Mesenchymal stem cell (in vitro differentiated cells and primary cell): ENCODE data around the gene TGM2.

Experiments used
- DNase-seq: peaks from one replicate; pipeline ENCODE4 v3.0.0-alpha.2; 2013
- H2AFZ ChIP-seq: one replicate; pipeline ENCODE4 v1.6.1; 2013; ENCODE audit warnings: low read depth, mild to moderate bottlenecking, control low read depth, inconsistent platforms, low read length, moderate library complexity
- H2AK5ac ChIP-seq: 2 replicates; pipeline ENCODE4 v1.6.1; 2013; ENCODE audit warnings: low read length, moderate library complexity, mild to moderate bottlenecking, inconsistent platforms; ENCODE audit not compliant: severe bottlenecking
- H2BK120ac ChIP-seq: one replicate; pipeline ENCODE4 v1.6.1; 2013; ENCODE audit warnings: low read depth, mild to moderate bottlenecking, inconsistent platforms, low read length, moderate library complexity
- H2BK12ac ChIP-seq, 2 experiments: one replicate each; pipeline ENCODE4 v1.6.1; 2013; ENCODE audit warnings: inconsistent platforms in 2 of 2, low read length in 2 of 2, mild to moderate bottlenecking in 2 of 2, moderate library complexity in 2 of 2, control low read depth in 1 of 2
- H2BK15ac ChIP-seq: one replicate; pipeline ENCODE4 v1.6.1; 2013; ENCODE audit warnings: mild to moderate bottlenecking, low read depth, inconsistent platforms; ENCODE audit not compliant: poor library complexity, severe bottlenecking
- H2BK5ac ChIP-seq: 2 replicates; pipeline ENCODE4 v1.6.1; 2013; ENCODE audit warnings: low read depth, mild to moderate bottlenecking, low read length, control low read depth, inconsistent platforms; ENCODE audit not compliant: poor library complexity, severe bottlenecking
- H3K14ac ChIP-seq, 2 experiments: one replicate each; pipeline ENCODE4 v1.6.1; 2013; ENCODE audit warnings: inconsistent platforms in 2 of 2, low read length in 2 of 2, control low read depth in 1 of 2, mild to moderate bottlenecking in 1 of 2, moderate library complexity in 1 of 2
- H3K18ac ChIP-seq, 2 experiments: one replicate each; pipeline ENCODE4 v1.6.1; 2013; ENCODE audit warnings: inconsistent platforms in 2 of 2, low read length in 2 of 2, control low read depth in 1 of 2, low read depth in 1 of 2, mild to moderate bottlenecking in 1 of 2
- H3K23ac ChIP-seq, 2 experiments: one replicate each; pipeline ENCODE4 v1.6.1; 2013; ENCODE audit warnings: inconsistent platforms in 2 of 2, low read length in 2 of 2, mild to moderate bottlenecking in 2 of 2, moderate library complexity in 2 of 2, control low read depth in 1 of 2
- H3K27ac ChIP-seq: 2 replicates; pipeline ENCODE4 v1.5.1; 2013; ENCODE audit warnings: mild to moderate bottlenecking, moderate library complexity, low read length, control low read depth, inconsistent platforms; ENCODE audit not compliant: poor library complexity, severe bottlenecking
- H3K27me3 ChIP-seq, 2 experiments: 2 replicates each; pipeline versions ENCODE4 v1.6.1 to v1.7.0; 2013; ENCODE audit warnings: low read length in 2 of 2, mild to moderate bottlenecking in 2 of 2, moderate library complexity in 2 of 2, control low read depth in 1 of 2, inconsistent platforms in 1 of 2; ENCODE audit not compliant: control insufficient read depth in 1 of 2, insufficient read depth in 1 of 2
- H3K36me3 ChIP-seq, 2 experiments: 2 replicates each; pipeline versions ENCODE4 v1.6.1 to v1.7.0; 2013; ENCODE audit warnings: low read length in 2 of 2, control low read depth in 1 of 2, inconsistent platforms in 1 of 2, low read depth in 1 of 2, mild to moderate bottlenecking in 1 of 2; ENCODE audit not compliant: insufficient read depth in 2 of 2, control insufficient read depth in 1 of 2
- H3K4ac ChIP-seq, 2 experiments: one replicate each; pipeline ENCODE4 v1.6.1; 2013; ENCODE audit warnings: inconsistent platforms in 2 of 2, low read length in 2 of 2, mild to moderate bottlenecking in 2 of 2, moderate library complexity in 2 of 2, control low read depth in 1 of 2, low read depth in 1 of 2
- H3K4me1 ChIP-seq: 2 replicates; pipeline ENCODE4 v1.6.1; 2013; ENCODE audit warnings: low read depth, low read length, control low read depth; ENCODE audit not compliant: control insufficient read depth, insufficient read depth
- H3K4me2 ChIP-seq: 2 replicates; pipeline ENCODE4 v1.6.1; 2013; ENCODE audit warnings: low read length, mild to moderate bottlenecking, inconsistent platforms; ENCODE audit not compliant: poor library complexity, severe bottlenecking
- H3K4me3 ChIP-seq, 2 experiments: 2 replicates each; pipeline versions ENCODE4 v1.5.1 to v1.7.0; 2013; ENCODE audit warnings: low read length in 2 of 2, mild to moderate bottlenecking in 2 of 2, control low read depth in 1 of 2, low read depth in 1 of 2; ENCODE audit not compliant: insufficient read depth in 1 of 2
- H3K79me1 ChIP-seq: replicated peaks from 2 replicates; pipeline ENCODE4 v1.6.1; 2013; ENCODE audit warnings: mild to moderate bottlenecking, control low read depth, low read length, inconsistent platforms; ENCODE audit not compliant: poor library complexity, severe bottlenecking
- H3K9ac ChIP-seq: 2 replicates; pipeline ENCODE4 v1.7.0; 2013; ENCODE audit warnings: mild to moderate bottlenecking, low read length, moderate library complexity
- H3K9me3 ChIP-seq: 2 replicates; pipeline ENCODE4 v1.7.0; 2013; ENCODE audit warnings: mild to moderate bottlenecking, low read length; ENCODE audit not compliant: control insufficient read depth
- H4K8ac ChIP-seq: one replicate; pipeline ENCODE4 v1.6.1; 2013; ENCODE audit warnings: inconsistent platforms, mild to moderate bottlenecking, low read length, moderate library complexity
- H4K91ac ChIP-seq: one replicate; pipeline ENCODE4 v1.6.1; 2013; ENCODE audit warnings: mild to moderate bottlenecking, low read length, inconsistent platforms
- WGBS: methylation state at CpG from one replicate; pipeline ENCODE4 v1.1.7; 2013; ENCODE audit warnings: mixed read lengths; 5-methylcytosine and 5-hydroxymethylcytosine counted together

TGM2 gene

DNA sequence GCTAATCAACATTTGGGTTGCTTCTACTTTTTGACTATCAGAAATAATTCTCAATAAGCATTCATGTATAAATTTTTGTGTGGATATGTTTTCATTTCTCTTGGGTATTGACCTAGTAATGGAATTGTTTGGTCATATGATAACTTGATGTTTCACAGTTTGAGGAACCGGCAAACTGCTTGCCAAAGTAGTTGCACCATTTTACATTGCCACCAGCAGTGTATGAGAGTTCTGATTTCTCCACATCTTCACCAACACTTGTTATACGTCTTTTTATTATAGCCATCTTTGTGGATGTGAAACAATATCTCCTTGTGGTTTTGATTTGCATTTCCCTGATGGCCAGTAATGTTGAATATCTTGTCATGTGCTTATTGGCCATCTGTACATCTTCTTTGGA is 42.6 kb upstream of the TGM2 start:
- Histone ChIP-seq H3K79me1 (no peaks in the 10 kb centered on the region), H2AFZ (no peak overlapping the region)
- 100% methylated on average over 1 of the region's 2 CpGs for WGBS

GRCh38 chr20:38205001-38205400 is 39.9 kb upstream of the TGM2 start:
- peaks cover 4% of the 10 kb centered on the region for H3K4me1 ChIP-seq
- no peak overlapping the region for H2BK15ac ChIP-seq
- H3K4ac ChIP-seq, result no peak overlapping the region
- H2AFZ ChIP-seq, result no peak overlapping the region
- H3K23ac ChIP-seq, result no peak overlapping the region
- peaks cover 0 to 6% of the 10 kb centered on the region in 2 experiments for H3K27me3 ChIP-seq
- H4K8ac ChIP-seq, result no peak overlapping the region
- 75% methylated on average over 2 of the region's 3 CpGs for WGBS
- no peak overlapping the region for H3K9ac ChIP-seq
- H3K79me1 ChIP-seq, result no peaks in the 10 kb centered on the region
- H3K36me3 ChIP-seq, result no peaks in the 10 kb centered on the region
- DNase-seq, result no peak
- H3K9me3 ChIP-seq, result no peaks in the 10 kb centered on the region
- H2BK120ac ChIP-seq, result no peak overlapping the region
- no peak overlapping the region for H3K18ac ChIP-seq
- no peak overlapping the region for H2BK12ac ChIP-seq
- H2BK5ac ChIP-seq, result no peak overlapping the region
- H3K4me3 ChIP-seq, result no peak overlapping the region
- no peak overlapping the region for H4K91ac ChIP-seq
- no peak overlapping the region for H3K27ac ChIP-seq
- no peak overlapping the region for H3K14ac ChIP-seq
- H3K4me2 ChIP-seq, result no peak overlapping the region
- no peak overlapping the region for H2AK5ac ChIP-seq

More for the DNA sequence above, 42.6 kb upstream of the TGM2 start:
- H3K23ac ChIP-seq, result no peak overlapping the region
- no peak overlapping the region for H3K14ac ChIP-seq
- no peak overlapping the region for H3K27ac ChIP-seq
- H4K91ac ChIP-seq, result no peak overlapping the region
- H3K4me3 ChIP-seq, result no peak overlapping the region
- H3K4me1 ChIP-seq, result no peaks in the 10 kb centered on the region
- H3K36me3 ChIP-seq, result no peaks in the 10 kb centered on the region
- H2BK5ac ChIP-seq, result no peak overlapping the region
- no peak overlapping the region for H4K8ac ChIP-seq
- DNase-seq, result no peak
- H3K4me2 ChIP-seq, result no peak overlapping the region
- H3K18ac ChIP-seq, result no peak overlapping the region
- H2AK5ac ChIP-seq, result no peak overlapping the region
- no peak overlapping the region for H2BK120ac ChIP-seq
- no peaks in the 10 kb centered on the region for H3K9me3 ChIP-seq
- no peak overlapping the region for H3K9ac ChIP-seq
- H2BK15ac ChIP-seq, result no peak overlapping the region
- peaks cover 0 to 2% of the 10 kb centered on the region in 2 experiments for H3K27me3 ChIP-seq
- no peak overlapping the region for H3K4ac ChIP-seq
- H2BK12ac ChIP-seq, result no peak overlapping the region

GRCh38 chr20:38203981-38204357 is 38.9 kb upstream of the TGM2 start:
- H3K14ac ChIP-seq, result no peak overlapping the region
- no peak overlapping the region for H2BK120ac ChIP-seq
- 83% methylated on average over 2 of the region's 2 CpGs for WGBS
- no peak overlapping the region for H2BK12ac ChIP-seq
- no peak overlapping the region for H3K18ac ChIP-seq
- H3K79me1 ChIP-seq, result no peaks in the 10 kb centered on the region
- no peak for DNase-seq
- H3K9ac ChIP-seq, result no peak overlapping the region
- H3K27ac ChIP-seq, result no peak overlapping the region
- no peak overlapping the region for H4K8ac ChIP-seq
- no peak overlapping the region for H4K91ac ChIP-seq
- peaks cover 4% of the 10 kb centered on the region for H3K4me1 ChIP-seq
- no peak overlapping the region for H2BK15ac ChIP-seq
- H3K27me3 ChIP-seq, result peaks cover 0 to 6% of the 10 kb centered on the region in 2 experiments
- no peak overlapping the region for H3K4me2 ChIP-seq
- H3K4me3 ChIP-seq, result no peak overlapping the region
- H3K23ac ChIP-seq, result no peak overlapping the region
- no peaks in the 10 kb centered on the region for H3K36me3 ChIP-seq
- H3K4ac ChIP-seq, result no peak overlapping the region
- H2AK5ac ChIP-seq, result no peak overlapping the region
- no peak overlapping the region for H2BK5ac ChIP-seq
- no peaks in the 10 kb centered on the region for H3K9me3 ChIP-seq
- H2AFZ ChIP-seq, result no peak overlapping the region

GRCh38 chr20:38203337-38203980 is 38.4 kb upstream of the TGM2 start:
- Histone ChIP-seq H3K4me1 (peaks cover 4% of the 10 kb centered on the region), H4K91ac (no peak overlapping the region), H2BK120ac (no peak overlapping the region), H3K27me3 (peaks cover 0 to 6% of the 10 kb centered on the region in 2 experiments), H3K9me3 (no peaks in the 10 kb centered on the region), H3K4me2 (no peak overlapping the region), H3K79me1 (no peaks in the 10 kb centered on the region), H4K8ac (no peak overlapping the region), H3K18ac (no peak overlapping the region), H3K23ac (no peak overlapping the region), H3K4ac (no peak overlapping the region), H3K4me3 (no peak overlapping the region), H2BK15ac (no peak overlapping the region), H3K27ac (no peak overlapping the region), H2AFZ (no peak overlapping the region), H3K14ac (no peak overlapping the region), H2BK12ac (no peak overlapping the region), H2BK5ac (no peak overlapping the region), H2AK5ac (no peak overlapping the region), H3K36me3 (no peaks in the 10 kb centered on the region), H3K9ac (no peak overlapping the region)
- no peak for DNase-seq
- WGBS, result 93% methylated on average over 6 of the region's 6 CpGs
